ENCODE measurements around the gene NPAS3. TPM values are rescaled to one million over a fixed set of nuclear protein-coding genes. Genes with fewer than 3 reads are reported as not detected.

The NPAS3 gene
- total RNA-seq, 2 experiments from 2014 or later: not detected

DNA sequence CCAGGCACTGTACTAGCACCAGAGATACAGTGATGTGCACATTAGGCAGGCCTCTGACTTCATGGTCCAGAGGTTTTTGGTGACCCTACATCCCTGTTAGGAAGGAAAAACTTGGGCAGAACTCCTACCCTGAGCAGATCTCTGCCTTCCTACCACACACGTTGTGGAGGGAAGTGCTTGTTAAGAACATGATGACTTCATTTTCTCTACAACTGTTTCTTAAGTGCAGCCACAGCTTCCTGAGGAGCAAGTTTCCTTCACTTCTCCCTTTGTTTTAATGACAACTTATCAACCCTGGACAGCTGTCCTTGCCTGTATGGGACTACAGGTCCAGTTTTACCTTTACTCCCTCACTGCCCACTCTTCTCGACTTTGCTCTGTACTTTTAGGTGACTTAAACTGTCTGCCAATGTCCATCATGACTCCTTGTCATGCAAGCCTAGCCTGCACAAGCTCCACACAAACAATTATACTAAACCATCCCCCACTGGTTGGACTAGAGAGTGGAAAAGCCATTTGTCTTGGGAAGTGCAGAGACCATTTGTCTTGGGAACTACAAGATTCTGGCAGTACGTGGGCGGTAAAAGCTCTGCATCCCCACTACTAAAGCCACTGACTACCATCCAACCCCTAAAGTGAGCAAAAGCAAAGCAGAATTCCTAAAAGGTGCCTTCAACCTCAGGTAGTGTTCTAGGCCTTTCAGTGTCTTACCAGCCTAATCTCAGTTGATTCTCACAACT is 652.4 kb downstream of the NPAS3 start:
- Mint-ChIP-seq H3K27me3 (no peaks in the 10 kb centered on the region), H3K4me3 (no peak overlapping the region), H3K4me1 (ENCODE audit: low read depth) (no peaks in the 10 kb centered on the region), H3K27ac (no peak overlapping the region), H3K9me3 (no peaks in the 10 kb centered on the region), H3K36me3 (no peaks in the 10 kb centered on the region)
- ChIA-PET POLR2A (no interaction called here), CTCF (no interaction called here)
- DNase-seq: no peak
- intact Hi-C loops (cut with micrococcal nuclease): no loop called here

DNA sequence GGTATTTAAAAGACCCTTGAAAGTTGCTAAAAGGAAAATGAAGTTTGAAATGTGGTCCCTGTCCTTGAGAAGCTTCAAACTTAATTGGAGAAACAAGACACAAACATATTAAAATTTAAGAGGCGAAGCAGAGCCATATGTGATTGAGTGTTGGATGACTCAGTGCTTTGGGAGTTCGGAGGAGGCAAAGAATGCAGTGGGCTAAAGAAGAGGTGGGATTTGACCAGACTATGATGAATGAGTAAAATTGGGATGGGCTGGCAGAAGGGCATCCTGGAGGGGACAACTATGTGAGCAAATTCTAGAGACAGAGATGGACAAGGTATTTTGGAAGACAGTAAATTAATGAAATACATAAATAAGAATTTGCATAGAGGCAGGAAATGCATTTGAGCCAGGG is 653.6 kb downstream of the NPAS3 start:
- CTCF ChIA-PET: no interaction called here
- DNase-seq: no peak
- Mint-ChIP-seq H3K4me1 (ENCODE audit: low read depth) (no peaks in the 10 kb centered on the region), H3K9me3 (no peaks in the 10 kb centered on the region), H3K36me3 (no peaks in the 10 kb centered on the region), H3K4me3 (no peak overlapping the region), H3K27ac (no peak overlapping the region), H3K27me3 (no peaks in the 10 kb centered on the region)
- intact Hi-C loops (cut with micrococcal nuclease): no loop called here
- POLR2A ChIA-PET: no interaction called here

DNA sequence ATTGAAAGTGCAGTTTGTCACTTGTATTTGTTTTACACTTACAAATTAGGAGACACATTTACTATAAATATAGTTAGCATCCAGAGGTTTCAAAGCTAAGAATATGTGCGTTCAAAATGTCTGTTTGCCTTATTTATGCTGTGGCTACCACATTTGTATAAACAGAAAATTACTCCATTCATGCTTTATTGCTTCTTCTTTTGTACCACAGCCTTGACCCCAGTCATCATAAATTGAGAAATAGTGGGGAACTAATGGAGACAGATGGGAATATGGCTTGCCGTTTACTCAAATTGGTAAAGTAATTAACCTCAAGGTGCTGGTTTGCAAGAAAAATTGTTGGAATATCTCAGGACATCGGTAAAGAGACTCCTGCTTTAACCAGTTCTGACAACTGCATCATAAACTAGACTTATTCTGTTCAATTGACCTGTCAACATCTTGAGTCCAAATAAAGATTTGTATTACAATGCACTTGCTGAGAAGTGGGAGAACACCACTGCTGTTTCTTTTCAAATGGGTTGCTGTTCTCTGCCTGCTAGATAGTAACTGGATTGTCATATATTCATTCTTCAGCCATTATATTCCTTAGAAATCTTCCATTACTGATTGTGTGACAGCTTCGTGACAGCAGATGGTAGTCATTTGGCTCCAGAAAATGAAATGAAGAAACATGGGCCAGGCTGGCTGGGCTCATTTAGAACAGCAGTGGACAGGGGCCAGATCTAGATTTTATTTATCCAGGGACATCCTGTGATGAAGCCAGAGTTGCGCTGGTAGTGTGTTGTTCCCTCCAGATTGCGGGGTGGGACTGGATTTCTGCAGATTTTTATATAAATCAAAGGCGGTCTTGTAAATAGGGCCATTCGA is 657.8 kb downstream of the NPAS3 start:
- Mint-ChIP-seq H3K4me1 (ENCODE audit: low read depth) (no peaks in the 10 kb centered on the region), H3K36me3 (no peaks in the 10 kb centered on the region), H3K27ac (no peak overlapping the region), H3K4me3 (no peak overlapping the region), H3K27me3 (no peaks in the 10 kb centered on the region), H3K9me3 (no peaks in the 10 kb centered on the region)
- ChIA-PET CTCF (no interaction called here), POLR2A (no interaction called here)
- no peak for DNase-seq
- intact Hi-C loops (cut with micrococcal nuclease): no loop called here

DNA sequence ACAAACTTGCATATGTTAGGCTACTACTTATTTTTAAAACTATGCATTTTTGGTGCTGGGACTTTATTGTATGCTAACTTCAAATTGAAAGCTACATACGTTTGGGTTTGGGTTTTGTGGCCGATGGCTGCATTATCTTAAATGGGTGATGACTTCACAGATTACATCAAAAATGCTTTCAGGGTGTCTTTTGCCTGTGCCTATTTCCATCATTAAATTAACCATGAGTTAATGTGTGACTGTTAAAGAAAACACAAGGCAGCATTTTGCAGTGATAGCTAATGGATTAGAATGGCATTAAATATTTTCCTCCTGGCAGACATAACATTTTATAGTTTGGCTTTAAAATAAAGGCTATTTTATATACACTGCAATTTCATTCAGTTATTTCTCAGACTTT is 659.9 kb downstream of the NPAS3 start:
- intact Hi-C loops (cut with micrococcal nuclease): no loop called here
- no peaks in the 10 kb centered on the region for H3K4me1 Mint-ChIP-seq (ENCODE audit: low read depth)
- ChIA-PET POLR2A (no interaction called here), CTCF (interaction anchor here (0.6 kb wide), 1 partner anchor 173 kb away, joined by 3 read pairs; no protein-coding TSS in a partner anchor)
- no peaks in the 10 kb centered on the region for H3K27me3 Mint-ChIP-seq
- no peaks in the 10 kb centered on the region for H3K36me3 Mint-ChIP-seq
- H3K9me3 Mint-ChIP-seq: no peaks in the 10 kb centered on the region
- H3K27ac Mint-ChIP-seq: no peak overlapping the region
- H3K4me3 Mint-ChIP-seq: no peak overlapping the region
- no peak for DNase-seq

DNA sequence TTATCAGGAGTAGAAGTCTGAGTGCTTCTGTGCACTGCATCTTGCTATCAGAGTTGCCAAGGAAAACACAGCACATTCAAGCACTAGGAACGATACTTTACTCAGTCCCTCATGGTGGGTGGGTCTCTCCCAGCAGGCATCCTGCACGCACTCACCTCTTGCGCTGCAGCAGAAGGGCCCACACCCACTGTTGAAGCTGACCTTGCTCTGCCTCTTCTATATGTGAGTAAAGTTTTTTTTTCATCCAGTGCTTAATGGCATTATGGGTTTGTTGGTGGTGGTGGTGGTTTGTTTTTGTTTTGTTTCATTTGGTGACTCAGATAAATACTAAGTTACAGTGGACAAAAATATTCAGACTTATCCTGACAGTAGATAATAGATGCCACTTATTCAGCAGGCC is 663.7 kb downstream of the NPAS3 start:
- H3K9me3 Mint-ChIP-seq: peaks cover 2% of the 10 kb centered on the region
- no peaks in the 10 kb centered on the region for H3K36me3 Mint-ChIP-seq
- no peaks in the 10 kb centered on the region for H3K27me3 Mint-ChIP-seq
- DNase-seq: no peak
- no peak overlapping the region for H3K4me3 Mint-ChIP-seq
- CTCF ChIA-PET: no interaction called here
- H3K27ac Mint-ChIP-seq: no peak overlapping the region
- POLR2A ChIA-PET: no interaction called here
- intact Hi-C loops (cut with micrococcal nuclease): no loop called here
- H3K4me1 Mint-ChIP-seq (ENCODE audit: low read depth): no peaks in the 10 kb centered on the region

DNA sequence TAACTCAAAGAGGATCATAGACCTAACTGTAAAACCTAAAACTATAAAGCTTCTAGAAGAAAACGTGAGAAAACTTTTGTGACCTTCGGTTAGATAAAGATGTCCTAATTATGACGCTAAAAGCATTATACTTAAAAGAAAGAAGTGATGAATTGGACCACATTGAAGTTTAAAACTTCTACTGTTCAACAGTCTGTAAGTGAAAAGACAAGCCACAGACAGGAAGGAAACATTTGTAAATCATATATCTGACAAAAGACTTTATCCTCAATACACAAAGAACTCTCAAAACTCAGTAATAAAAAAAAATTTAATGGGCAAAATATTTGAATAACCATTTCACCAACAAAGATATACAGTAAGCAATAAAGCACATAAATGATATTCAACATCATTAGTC is 667.9 kb downstream of the NPAS3 start:
- no peak for DNase-seq
- no peak overlapping the region for H3K4me3 Mint-ChIP-seq
- H3K27me3 Mint-ChIP-seq: peaks cover 1% of the 10 kb centered on the region

DNA sequence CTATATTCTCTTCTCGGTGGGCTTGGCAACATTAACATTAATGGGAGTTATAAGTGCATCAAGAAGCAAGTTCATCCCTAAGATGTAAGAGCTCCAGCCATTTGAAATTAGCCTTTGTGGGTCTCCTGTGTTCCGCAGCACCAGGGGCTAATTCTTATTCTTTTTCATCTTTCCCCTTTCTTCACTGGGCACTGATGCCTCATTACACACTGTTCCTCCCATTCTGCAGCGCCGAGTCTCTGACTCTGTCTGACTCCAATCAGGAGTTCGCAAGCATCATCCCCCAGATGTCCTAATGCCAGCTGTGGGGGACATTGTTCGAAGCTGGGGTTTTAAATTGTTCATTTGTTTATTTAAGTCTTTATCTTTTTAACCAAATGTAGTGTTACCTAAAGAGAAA is 670.9 kb downstream of the NPAS3 start:
- H3K4me1 Mint-ChIP-seq (ENCODE audit: low read depth): no peaks in the 10 kb centered on the region
- ChIA-PET POLR2A (no interaction called here), CTCF (no interaction called here)
- peaks cover 1% of the 10 kb centered on the region for H3K27me3 Mint-ChIP-seq
- peaks cover 2% of the 10 kb centered on the region for H3K9me3 Mint-ChIP-seq
- H3K36me3 Mint-ChIP-seq: no peaks in the 10 kb centered on the region
- no peak overlapping the region for H3K4me3 Mint-ChIP-seq
- H3K27ac Mint-ChIP-seq: no peak overlapping the region
- DNase-seq: no peak
- intact Hi-C loops (cut with micrococcal nuclease): no loop called here

More for the DNA sequence above, 667.9 kb downstream of the NPAS3 start:
- intact Hi-C loops (cut with micrococcal nuclease): no loop called here
- CTCF ChIA-PET: no interaction called here
- H3K27ac Mint-ChIP-seq: no peak overlapping the region
- peaks cover 2% of the 10 kb centered on the region for H3K9me3 Mint-ChIP-seq
- no peaks in the 10 kb centered on the region for H3K36me3 Mint-ChIP-seq
- H3K4me1 Mint-ChIP-seq (ENCODE audit: low read depth): no peaks in the 10 kb centered on the region
- POLR2A ChIA-PET: no interaction called here

DNA sequence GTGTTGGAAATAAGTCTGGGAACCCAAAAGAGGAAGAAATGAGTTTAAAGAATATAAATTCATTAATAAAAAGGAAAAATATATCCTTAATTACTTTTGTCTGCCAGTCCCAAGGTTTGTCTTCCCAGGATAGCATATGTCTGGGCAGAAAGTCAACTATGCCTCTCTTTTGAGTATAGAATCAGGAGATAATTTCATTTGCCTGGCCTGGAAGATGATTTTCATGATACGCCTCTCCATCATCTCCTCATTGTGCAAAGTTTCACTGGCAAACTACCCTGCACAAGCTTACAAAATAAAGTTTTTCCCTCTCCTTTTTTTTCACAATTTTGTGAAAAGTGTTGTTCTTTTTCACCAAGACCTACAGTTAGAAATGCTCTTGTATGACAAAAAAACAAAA is 671.4 kb downstream of the NPAS3 start:
- POLR2A ChIA-PET: no interaction called here
- peaks cover 2% of the 10 kb centered on the region for H3K9me3 Mint-ChIP-seq
- no peak for DNase-seq
- no peaks in the 10 kb centered on the region for H3K4me1 Mint-ChIP-seq (ENCODE audit: low read depth)
- CTCF ChIA-PET: no interaction called here
- H3K27ac Mint-ChIP-seq: no peak overlapping the region
- intact Hi-C loops (cut with micrococcal nuclease): no loop called here
- H3K27me3 Mint-ChIP-seq: peaks cover 1% of the 10 kb centered on the region
- H3K36me3 Mint-ChIP-seq: no peaks in the 10 kb centered on the region
- H3K4me3 Mint-ChIP-seq: no peak overlapping the region

DNA sequence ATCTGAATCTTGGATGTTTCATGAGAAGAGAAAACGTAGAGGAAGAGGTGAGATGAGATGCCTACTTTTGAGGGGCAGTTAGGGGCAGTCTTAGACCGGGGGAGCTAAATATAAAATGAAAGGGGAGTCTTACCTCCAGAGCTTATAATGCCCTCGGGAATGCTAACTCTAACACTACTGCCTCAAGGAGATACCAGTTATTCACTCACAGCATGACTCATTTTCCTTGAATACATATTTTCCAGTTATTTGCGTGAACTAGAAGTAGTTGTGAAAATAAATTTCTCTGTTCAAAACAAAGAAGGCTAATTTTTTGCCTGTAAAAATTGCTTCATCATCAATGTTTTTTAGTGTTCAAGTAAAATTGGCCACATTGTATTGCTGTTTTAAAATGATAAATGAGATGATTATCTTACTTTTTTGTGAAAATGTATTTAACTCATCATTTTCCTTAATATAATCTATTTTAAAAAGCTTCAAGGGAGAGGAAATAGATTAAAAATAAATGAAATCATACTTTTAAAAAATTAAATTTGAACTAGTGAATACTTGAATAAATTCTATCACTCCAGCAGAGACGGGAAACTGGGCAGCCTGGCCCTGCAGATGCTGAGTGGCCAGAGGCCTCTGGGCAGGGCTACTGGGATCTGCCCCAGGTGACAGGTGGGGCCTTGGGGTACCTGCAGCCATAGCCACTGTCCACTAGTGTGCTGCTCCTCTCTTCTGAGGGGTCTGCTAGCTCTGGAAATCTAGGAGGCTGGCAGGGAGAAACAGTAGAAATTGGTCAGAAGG is 672.9 kb downstream of the NPAS3 start:
- ChIA-PET POLR2A (no interaction called here), CTCF (no interaction called here)
- H3K27me3 Mint-ChIP-seq: peaks cover 1% of the 10 kb centered on the region
- H3K4me3 Mint-ChIP-seq: no peak overlapping the region
- no peaks in the 10 kb centered on the region for H3K9me3 Mint-ChIP-seq
- H3K4me1 Mint-ChIP-seq (ENCODE audit: low read depth): no peaks in the 10 kb centered on the region
- no peak for DNase-seq
- no peak overlapping the region for H3K27ac Mint-ChIP-seq
- no peaks in the 10 kb centered on the region for H3K36me3 Mint-ChIP-seq
- intact Hi-C loops (cut with micrococcal nuclease): no loop called here

DNA sequence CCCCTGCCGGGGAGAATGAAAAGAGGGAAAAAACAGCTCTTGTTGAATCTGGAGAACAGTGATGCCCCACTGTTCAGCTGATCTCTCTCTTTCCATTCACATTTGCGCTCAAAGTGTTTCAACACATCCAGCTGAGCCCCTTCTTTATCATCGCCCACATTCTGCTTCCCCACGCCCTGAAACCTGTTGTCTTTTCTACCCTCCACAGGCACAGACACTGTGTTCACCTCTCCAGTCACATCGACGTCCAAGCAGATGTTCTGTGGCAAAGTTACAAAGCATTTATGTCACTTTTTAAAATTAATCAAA is 673.5 kb downstream of the NPAS3 start:
- peaks cover 1% of the 10 kb centered on the region for H3K27me3 Mint-ChIP-seq
- intact Hi-C loops (cut with micrococcal nuclease): no loop called here
- no peaks in the 10 kb centered on the region for H3K9me3 Mint-ChIP-seq
- CTCF ChIA-PET: no interaction called here
- no peaks in the 10 kb centered on the region for H3K36me3 Mint-ChIP-seq
- H3K27ac Mint-ChIP-seq: no peak overlapping the region
- POLR2A ChIA-PET: no interaction called here
- DNase-seq: no peak
- H3K4me3 Mint-ChIP-seq: no peak overlapping the region
- H3K4me1 Mint-ChIP-seq (ENCODE audit: low read depth): no peaks in the 10 kb centered on the region

DNA sequence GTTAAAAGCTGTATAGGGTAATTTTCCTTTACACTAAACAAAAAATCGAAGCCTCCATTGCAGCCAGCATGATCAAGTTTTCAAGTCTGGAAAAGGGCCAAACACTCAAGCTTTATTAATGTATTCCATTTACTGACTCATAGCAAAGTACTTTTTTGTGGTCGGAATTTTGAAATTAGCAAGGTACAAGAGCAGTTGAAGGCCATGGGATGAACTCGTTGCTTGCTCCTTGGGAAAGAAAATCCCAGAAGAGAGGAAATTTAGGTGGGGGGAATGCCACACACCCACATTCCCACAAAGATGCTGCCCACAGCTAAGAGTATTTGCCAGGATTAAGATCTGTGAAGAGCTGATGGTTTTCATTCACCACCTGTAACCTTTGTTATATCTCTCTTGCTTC is 678.5 kb downstream of the NPAS3 start:
- ChIA-PET CTCF (interaction anchor here (0.8 kb wide), 1 partner anchor 176 kb away, joined by 3 read pairs; no protein-coding TSS in a partner anchor), POLR2A (no interaction called here)
- Mint-ChIP-seq H3K9me3 (no peaks in the 10 kb centered on the region), H3K27me3 (no peaks in the 10 kb centered on the region), H3K36me3 (no peaks in the 10 kb centered on the region), H3K4me3 (no peak overlapping the region), H3K27ac (no peak overlapping the region), H3K4me1 (ENCODE audit: low read depth) (no peaks in the 10 kb centered on the region)
- intact Hi-C loops (cut with micrococcal nuclease): no loop called here
- DNase-seq: no peak

DNA sequence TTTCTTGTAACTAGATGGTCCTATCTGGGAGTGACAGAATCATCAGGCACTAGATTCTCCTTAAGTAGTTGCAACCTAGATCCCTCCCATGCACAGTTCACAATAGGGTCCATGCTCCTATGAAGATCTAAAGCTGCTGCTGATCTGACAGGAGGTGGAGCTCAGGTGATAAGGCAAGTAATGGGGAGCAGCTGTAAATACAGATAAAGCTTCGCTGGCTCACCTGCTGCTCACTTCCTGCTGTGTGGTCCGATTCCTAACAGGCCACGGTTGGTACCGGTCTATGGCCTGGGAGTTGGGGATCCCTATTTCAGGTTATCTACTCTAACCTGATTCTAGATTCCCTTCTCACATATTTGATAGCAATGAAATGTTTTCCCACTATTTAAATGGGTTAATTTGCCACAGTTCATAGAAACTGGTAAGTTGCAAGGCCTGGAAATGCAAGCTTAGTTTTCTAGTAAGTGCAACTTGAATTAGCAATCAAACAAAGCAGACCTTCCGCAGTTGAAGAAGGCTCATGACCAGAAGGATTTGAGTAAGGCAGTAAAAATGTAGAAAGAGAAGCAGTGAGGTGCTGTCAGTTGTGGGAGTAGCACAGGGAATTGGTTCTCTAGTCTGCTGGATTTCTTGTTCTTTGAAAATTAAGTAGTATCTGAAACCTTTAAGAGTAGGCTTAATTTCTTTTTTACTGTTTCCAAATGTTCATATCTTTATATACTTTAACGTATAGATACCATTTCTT is 679.9 kb downstream of the NPAS3 start:
- no peaks in the 10 kb centered on the region for H3K4me1 Mint-ChIP-seq (ENCODE audit: low read depth)
- DNase-seq: no peak
- ChIA-PET POLR2A (no interaction called here), CTCF (no interaction called here)
- no peak overlapping the region for H3K27ac Mint-ChIP-seq
- H3K9me3 Mint-ChIP-seq: no peaks in the 10 kb centered on the region
- no peaks in the 10 kb centered on the region for H3K27me3 Mint-ChIP-seq
- no peak overlapping the region for H3K4me3 Mint-ChIP-seq
- intact Hi-C loops (cut with micrococcal nuclease): no loop called here
- no peaks in the 10 kb centered on the region for H3K36me3 Mint-ChIP-seq

Data from activated CD4-positive, alpha-beta memory T cell treated with anti-CD3 and anti-CD28 coated beads for 36 hours (primary cell).